ENCODE data around the gene IL10RB.

DNA sequence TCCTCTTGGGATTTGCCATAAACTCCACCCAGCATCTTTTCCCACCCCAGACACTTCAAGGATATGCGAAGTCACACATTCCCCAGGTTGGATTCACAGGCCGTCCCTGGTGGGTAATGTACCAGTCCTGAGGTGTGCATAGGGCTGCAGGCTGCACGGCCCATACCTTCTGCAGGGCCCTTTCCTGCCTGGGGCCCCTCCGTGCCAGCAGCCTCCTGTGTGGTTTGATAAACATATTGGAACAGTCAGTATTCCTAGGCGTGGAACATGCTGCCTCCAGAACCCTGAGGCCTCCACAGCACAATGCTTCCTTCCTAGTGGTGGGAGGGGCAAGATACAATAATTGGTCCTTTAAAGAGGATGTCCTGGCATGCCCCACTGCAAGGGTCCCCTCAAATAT, 26.6 kb downstream of the IL10RB start:
- TF ChIP-seq CTCF (IDR thresholded peaks at IDR 0.05; ENCODE audit: insufficient read depth, low read length), result no peak
- TF ChIP-seq GABPA (IDR thresholded peaks at IDR 0.05; ENCODE audit: low read depth), result no peak

Measured in HL-60 (cell line).